Adrenal gland (tissue), 12 donors: ENCODE measurements around the gene SNX24. TPM values are rescaled to one million over a fixed set of nuclear protein-coding genes. Genes with fewer than 3 reads are reported as not detected.
A peak's percentile ranks its signal among the peaks of the same experiment; 100 is the strongest.

Source experiments
- DNase-seq, 7 donors: peaks; one replicate each; pipeline ENCODE4 v3.0.0-alpha.2; 2019 to 2020
- H3K27ac ChIP-seq, 5 donors: fragments of 200-600 bp; sonication (generic) in 4 of 5; 1 replicate in 3 of 5; 2 replicates in 2 of 5; pipeline versions ENCODE4 v1.5.1 to v1.8.0; 2016 to 2020; ENCODE audit warnings: mild to moderate bottlenecking in 1 of 5
- H3K27me3 ChIP-seq: fragments of 200-600 bp; 2 replicates; pipeline ENCODE4 v1.8.0; 2021
- H3K36me3 ChIP-seq, 2 donors: fragments of 200-600 bp; replicated peaks in 1 of 2; 1 replicate in 1 of 2; 2 replicates in 1 of 2; pipeline versions ENCODE4 v1.5.1 to v1.8.0; 2018 to 2022
- H3K4me1 ChIP-seq, 2 donors: fragments of 200-600 bp; replicated peaks in 1 of 2; 1 replicate in 1 of 2; 2 replicates in 1 of 2; pipeline versions ENCODE4 v1.5.1 to v1.8.0; 2018 to 2021
- H3K4me3 ChIP-seq, 4 donors: fragments of 200-600 bp; sonication (generic) in 3 of 4; one replicate each; pipeline ENCODE4 v1.5.1; 2016 to 2018
- H3K9me3 ChIP-seq, 3 donors: fragments of 200-600 bp; sonication (generic) in 1 of 3; replicated peaks in 1 of 3; 1 replicate in 2 of 3; 2 replicates in 1 of 3; pipeline versions ENCODE4 v1.5.1 to v1.8.0; 2016 to 2021
- POLR2A ChIP-seq, 2 donors: fragments of 450-650 bp; IDR thresholded peaks; one replicate each; pipeline ENCODE4 v1.6.1; 2017; ENCODE audit warnings: antibody characterized with exemption in 2 of 2, mild to moderate bottlenecking in 2 of 2, moderate library complexity in 1 of 2
- WGBS, 4 donors: extraction: QIAGEN DNeasy Blood & Tissue Kit in 2 of 4; methylation state at CpG; one replicate each; pipeline versions ENCODE4 v1.1.5 to v1.1.7; 2013 to 2017; 5-methylcytosine and 5-hydroxymethylcytosine counted together
- intact Hi-C, 2 donors: fragments of 100-400 bp; cut with DNase I; formaldehyde crosslinking; loops; one replicate each; pipeline versions ENCODE4 v1.14.1 to v1.15.0; 2022 to 2023
- polyA plus RNA-seq, 3 donors: library from polyadenylated mRNA; stranded (reverse); fragments of 200-250 nt in 2 of 3; fragments of 350-450 nt in 1 of 3; fragmentation: Illumina TruSeq in 1 of 3; extraction: RNeasy Lipid Tissue Mini Kit (QIAGEN cat#74804) in 1 of 3; gene quantifications; one replicate each; pipeline ENCODE4 v1.2.3, GENCODE V29; 2013 to 2014
- total RNA-seq, 9 donors: library from RNA; depleted of rRNA in 4 of 9; stranded (reverse); fragments of >200 nt in 4 of 9; fragments of 120-200 nt in 1 of 9; fragmentation: NEBNext Ultra II Directional in 1 of 9; extraction: Animal tissue kit (Norgen Biotek cat#: 25700) in 1 of 9; gene quantifications; one replicate each; pipeline versions ENCODE4 v1.1.0 to v1.2.4, GENCODE V29; 2013 to 2023
- TF ChIP-seq, protein P1 (sequence below), 6 experiments: fragments of 450-650 bp in 4 of 6; fragments of 200-600 bp in 2 of 6; sonication (generic) in 1 of 6; IDR thresholded peaks; 1 replicate in 5 of 6; 2 replicates in 1 of 6; pipeline versions ENCODE4 v1.5.1 to v1.8.0; 2016 to 2021; ENCODE audit warnings: antibody characterized with exemption in 6 of 6, mild to moderate bottlenecking in 2 of 6, moderate library complexity in 1 of 6
- donor health status: healthy with polysubstance abuse.
- donor health status: Bipolar disorder and iron deficiency.
- donor health status: DM: yes; HTN: yes; CAD: no.
- donor health status: DM: no; HTN: no; CAD: no.
- donor health status: DM: no; HTN: no; CAD: no.
- donor health status: DM: yes; HTN: yes; CAD: no.

Gene SNX24
- total and polyA plus RNA-seq, 12 donors = 5.0 to 28.2 (median 13.9) TPM

DNA sequence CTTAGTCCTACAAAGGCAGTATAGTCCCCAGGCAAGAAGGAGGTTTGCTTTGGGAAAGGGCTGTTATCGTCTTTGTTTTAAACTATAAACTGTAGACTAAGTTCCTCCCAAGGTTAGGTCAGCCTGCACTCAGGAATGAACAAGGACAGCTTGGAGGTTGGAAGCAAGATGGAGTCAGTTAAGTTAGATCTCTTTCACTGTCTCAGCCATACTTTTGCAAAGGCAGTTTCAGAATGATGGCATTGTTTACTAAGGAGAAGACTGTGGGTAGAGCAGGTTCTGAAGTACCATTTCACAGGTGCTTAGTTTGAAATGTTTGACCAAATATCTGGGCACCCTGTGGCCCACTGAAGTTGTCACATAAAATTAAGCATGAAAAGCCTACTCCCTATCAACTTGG lies 19.4 kb downstream of the SNX24 start:
- Histone ChIP-seq H3K4me1 (no peaks in the 10 kb centered on the region), H3K36me3 (no peaks in the 10 kb centered on the region)
- WGBS, 4 donors = 50 to 67% (median 57%) methylated on average over 1 of the region's 1 CpG

DNA sequence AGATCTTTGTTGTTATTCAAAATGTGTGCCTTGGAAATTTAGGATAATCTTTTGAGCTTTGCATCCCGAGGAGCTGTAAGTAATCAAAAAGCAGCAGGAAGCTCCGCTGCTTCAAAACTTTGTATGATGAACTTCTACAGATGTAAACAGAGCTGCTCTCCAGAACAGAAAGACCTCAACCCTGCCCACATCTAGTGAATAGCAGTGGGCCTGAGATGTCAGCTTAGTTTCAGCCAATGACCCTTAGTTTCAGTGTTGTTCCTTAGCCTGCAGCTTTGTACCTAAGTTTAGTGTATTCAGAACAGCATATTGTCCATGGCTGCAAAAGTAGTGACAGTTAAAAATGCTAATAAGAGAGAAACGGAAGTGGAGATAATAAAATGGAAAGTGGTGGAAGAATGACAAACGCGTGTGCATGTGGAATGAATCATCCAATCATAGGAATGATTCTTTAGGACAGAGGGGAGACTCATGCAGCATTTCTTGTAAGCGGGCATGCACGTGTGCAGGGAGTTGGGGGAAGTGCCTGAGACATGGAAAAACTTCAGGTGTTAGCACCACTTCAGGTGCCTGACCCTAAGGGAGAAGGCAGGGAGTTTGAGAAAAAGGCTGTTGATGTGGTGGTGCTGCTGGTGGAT lies 24.9 kb downstream of the SNX24 start:
- no peak for DNase-seq
- no peak for TF ChIP-seq POLR2A (IDR thresholded peaks at IDR 0.05)
- TF ChIP-seq, protein P1, sequence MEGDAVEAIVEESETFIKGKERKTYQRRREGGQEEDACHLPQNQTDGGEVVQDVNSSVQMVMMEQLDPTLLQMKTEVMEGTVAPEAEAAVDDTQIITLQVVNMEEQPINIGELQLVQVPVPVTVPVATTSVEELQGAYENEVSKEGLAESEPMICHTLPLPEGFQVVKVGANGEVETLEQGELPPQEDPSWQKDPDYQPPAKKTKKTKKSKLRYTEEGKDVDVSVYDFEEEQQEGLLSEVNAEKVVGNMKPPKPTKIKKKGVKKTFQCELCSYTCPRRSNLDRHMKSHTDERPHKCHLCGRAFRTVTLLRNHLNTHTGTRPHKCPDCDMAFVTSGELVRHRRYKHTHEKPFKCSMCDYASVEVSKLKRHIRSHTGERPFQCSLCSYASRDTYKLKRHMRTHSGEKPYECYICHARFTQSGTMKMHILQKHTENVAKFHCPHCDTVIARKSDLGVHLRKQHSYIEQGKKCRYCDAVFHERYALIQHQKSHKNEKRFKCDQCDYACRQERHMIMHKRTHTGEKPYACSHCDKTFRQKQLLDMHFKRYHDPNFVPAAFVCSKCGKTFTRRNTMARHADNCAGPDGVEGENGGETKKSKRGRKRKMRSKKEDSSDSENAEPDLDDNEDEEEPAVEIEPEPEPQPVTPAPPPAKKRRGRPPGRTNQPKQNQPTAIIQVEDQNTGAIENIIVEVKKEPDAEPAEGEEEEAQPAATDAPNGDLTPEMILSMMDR (IDR thresholded peaks at IDR 0.05) = no peak
- no peaks in the 10 kb centered on the region for H3K4me1 ChIP-seq
- H3K27me3 ChIP-seq = no peaks in the 10 kb centered on the region
- no peaks in the 10 kb centered on the region for H3K9me3 ChIP-seq
- H3K4me3 ChIP-seq = no peak overlapping the region
- H3K27ac ChIP-seq = no peak overlapping the region
- H3K36me3 ChIP-seq = no peaks in the 10 kb centered on the region
- WGBS, 4 donors = 82 to 87% (median 87%) methylated on average over 7 of the region's 7 CpGs
- intact Hi-C loops = no loop called here

More for the DNA sequence above, 19.4 kb downstream of the SNX24 start:
- intact Hi-C loops = loop anchor here in 1 of 2 donors (10.0 kb wide), 1 partner anchor 160 kb away; no protein-coding TSS in a partner anchor
- Histone ChIP-seq H3K27ac (no peak overlapping the region), H3K4me3 (no peak overlapping the region), H3K9me3 (no peaks in the 10 kb centered on the region), H3K27me3 (no peaks in the 10 kb centered on the region)
- TF ChIP-seq POLR2A (IDR thresholded peaks at IDR 0.05) = no peak
- TF ChIP-seq, protein P1 (IDR thresholded peaks at IDR 0.05) = no peak
- DNase-seq = no peak

DNA sequence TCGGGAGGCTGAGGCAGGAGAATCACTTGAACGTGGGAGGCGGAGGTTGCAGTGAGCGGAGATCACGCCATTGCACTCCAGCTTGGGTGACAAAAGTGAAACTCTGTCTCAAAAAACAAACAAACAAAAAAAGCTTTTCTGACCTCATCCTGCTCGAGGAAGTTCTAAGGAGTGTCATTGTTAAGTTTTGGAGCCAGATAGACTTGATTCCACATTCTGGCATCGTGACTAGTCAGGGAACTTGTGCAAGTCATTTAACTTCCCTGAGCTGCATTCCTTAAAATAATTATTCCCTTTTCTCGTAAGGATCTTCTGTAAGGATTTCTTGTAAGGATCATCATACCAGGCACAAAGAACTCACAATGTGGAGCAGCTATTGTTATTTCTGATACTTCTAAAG lies 26.2 kb downstream of the SNX24 start:
- H3K36me3 ChIP-seq = no peaks in the 10 kb centered on the region
- H3K4me3 ChIP-seq = no peak overlapping the region
- no peak for DNase-seq
- H3K27ac ChIP-seq = no peak overlapping the region
- intact Hi-C loops = no loop called here
- no peaks in the 10 kb centered on the region for H3K9me3 ChIP-seq
- H3K27me3 ChIP-seq = no peaks in the 10 kb centered on the region
- WGBS, 4 donors = 79 to 87% (median 84%) methylated on average over 8 of the region's 8 CpGs
- H3K4me1 ChIP-seq = no peaks in the 10 kb centered on the region
- TF ChIP-seq, protein P1 (IDR thresholded peaks at IDR 0.05) = no peak
- no peak for TF ChIP-seq POLR2A (IDR thresholded peaks at IDR 0.05)

DNA sequence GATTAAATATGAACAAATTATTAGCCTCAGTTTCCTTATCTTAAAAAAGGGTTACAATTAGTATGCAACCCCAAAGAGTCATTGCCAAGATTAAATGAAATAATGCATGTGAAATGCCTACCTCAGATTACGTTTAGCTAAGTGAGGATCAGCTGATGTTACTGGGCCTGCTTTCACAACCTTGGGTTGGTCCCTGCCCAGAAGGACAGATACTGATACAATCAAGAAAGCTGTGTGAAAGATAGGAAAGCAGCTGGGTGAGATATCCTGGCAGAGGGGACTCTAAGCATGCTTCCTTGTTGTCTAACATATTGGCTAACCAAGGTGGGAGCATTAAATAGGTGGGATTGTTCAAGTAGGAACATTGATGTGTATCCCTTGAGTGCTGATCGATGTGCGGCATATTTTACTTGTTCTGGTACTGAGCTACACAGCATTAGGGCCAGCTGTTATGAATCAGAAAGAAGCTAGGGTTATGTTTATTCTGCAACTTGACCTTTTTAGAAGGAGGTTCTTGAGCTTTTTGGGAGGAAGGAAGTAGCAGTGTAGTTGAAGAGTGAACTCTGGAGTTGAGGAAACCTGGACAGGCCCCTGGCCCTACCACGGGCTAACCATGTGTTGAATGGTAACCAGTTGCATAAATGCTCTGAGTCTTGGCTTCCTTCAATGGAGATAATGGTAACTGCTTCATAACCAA lies 28.9 kb downstream of the SNX24 start:
- H3K9me3 ChIP-seq = no peaks in the 10 kb centered on the region
- no peak overlapping the region for H3K4me3 ChIP-seq
- no peaks in the 10 kb centered on the region for H3K36me3 ChIP-seq
- DNase-seq = peak in 2 of 7 donors; percentile 13 to 31
- H3K4me1 ChIP-seq = no peaks in the 10 kb centered on the region
- no peaks in the 10 kb centered on the region for H3K27me3 ChIP-seq
- H3K27ac ChIP-seq = peak overlapping the region in 1 of 5 donors; percentile 20
- intact Hi-C loops = no loop called here
- 70 to 80% (median 72%) methylated on average over 4 of the region's 4 CpGs for WGBS, 4 donors
- no peak for TF ChIP-seq POLR2A (IDR thresholded peaks at IDR 0.05)
